Lower leg skin (tissue), 3 donors: ENCODE measurements around the gene COMMD7.
"Not testable (repeated sequence)": the region's sequence is repeated elsewhere in the genome, so short reads cannot be mapped to it uniquely, and the experiment has no call there.

ENCODE experiments used
- CTCF ChIP-seq, 3 donors: fragments of 450-650 bp; IDR thresholded peaks; one replicate each; pipeline ENCODE4 v1.5.1; 2016; ENCODE audit warnings: antibody characterized with exemption in 3 of 3, mild to moderate bottlenecking in 3 of 3, moderate library complexity in 2 of 3
- POLR2A ChIP-seq, 2 donors: fragments of 450-650 bp; IDR thresholded peaks; one replicate each; pipeline ENCODE4 v1.6.1; 2016 to 2017; ENCODE audit warnings: antibody characterized with exemption in 2 of 2, mild to moderate bottlenecking in 1 of 2, moderate library complexity in 1 of 2

- TF ChIP-seq CTCF, POLR2A (IDR thresholded peaks at IDR 0.05): not testable (repeated sequence)
Observed at GRCh38 chr20:32728435-32728834, 14.8 kb downstream of the COMMD7 start.
